Caco-2 (cell line): ENCODE results near the gene YRDC. TPM values are rescaled to one million over a fixed set of nuclear protein-coding genes. Genes with fewer than 3 reads are reported as not detected.

Source experiments
- BruUV-seq: library from RNA; stranded (reverse); fragments of 400-500 nt; replicated peaks from 2 replicates; lab custom pipeline; 2021; lab: Mats Ljungman, UMichigan
- CTCF ChIA-PET: fragments of 300-600 bp; sonication (Branson Sonifier 250); formaldehyde crosslinking; loops from one replicate; lab custom pipeline; 2022; ENCODE audit warnings: antibody characterized with exemption; lab: Charles Lee
- POLR2A ChIA-PET: fragments of 300-600 bp; sonication (Branson Sonifier 250); formaldehyde crosslinking; loops from one replicate; lab custom pipeline; 2022; ENCODE audit warnings: antibody characterized with exemption; lab: Charles Lee
- DNase-seq, 2 experiments: peaks; one replicate each; pipeline versions ENCODE4 v3.0.0 to v3.0.0-alpha.2; 2020 to 2022
- H3K27me3 ChIP-seq: replicated peaks from 2 replicates; pipeline ENCODE4 v1.6.0; 2011; ENCODE audit warnings: low read length; ENCODE audit not compliant: control insufficient read depth, insufficient read depth
- H3K36me3 ChIP-seq: 2 replicates; pipeline ENCODE4 v1.5.1; 2011; ENCODE audit warnings: low read length; ENCODE audit not compliant: control insufficient read depth, insufficient read depth
- H3K4me1 ChIP-seq: fragments of 250-450 bp; sonication (Bioruptor Pico); 2 replicates; pipeline ENCODE4 v1.5.1; 2020; ENCODE audit warnings: mild to moderate bottlenecking
- H3K4me3 ChIP-seq: 2 replicates; pipeline ENCODE4 v1.5.1; 2011; ENCODE audit warnings: low read depth, mild to moderate bottlenecking, control low read depth, low read length
- H3K9me3 ChIP-seq: fragments of 250-450 bp; sonication (Bioruptor Pico); 2 replicates; pipeline ENCODE4 v1.5.1; 2020; ENCODE audit warnings: mild to moderate bottlenecking, moderate library complexity
- H3K27ac Mint-ChIP-seq: one replicate; pipeline ENCODE4 v1.8.0; 2022; ENCODE audit warnings: mixed read lengths; ENCODE audit not compliant: unreplicated experiment
- H3K27me3 Mint-ChIP-seq: one replicate; pipeline ENCODE4 v1.8.0; 2022; ENCODE audit warnings: mixed read lengths; ENCODE audit not compliant: insufficient read depth, unreplicated experiment
- H3K36me3 Mint-ChIP-seq: one replicate; pipeline ENCODE4 v1.8.0; 2022; ENCODE audit warnings: mild to moderate bottlenecking, mixed read lengths; ENCODE audit not compliant: insufficient read depth, unreplicated experiment
- H3K4me1 Mint-ChIP-seq: one replicate; pipeline ENCODE4 v1.8.0; 2022; ENCODE audit warnings: low read depth, mixed read lengths; ENCODE audit not compliant: unreplicated experiment
- H3K4me3 Mint-ChIP-seq: one replicate; pipeline ENCODE4 v1.8.0; 2022; ENCODE audit warnings: mild to moderate bottlenecking, moderate library complexity, mixed read lengths; ENCODE audit not compliant: unreplicated experiment
- H3K9me3 Mint-ChIP-seq: one replicate; pipeline ENCODE4 v1.8.0; 2022; ENCODE audit warnings: mixed read lengths; ENCODE audit not compliant: unreplicated experiment
- intact Hi-C: fragments of 100-400 bp; cut with micrococcal nuclease; formaldehyde crosslinking; loops from one replicate; pipeline ENCODE4 v1.10.0; 2022; ENCODE audit not compliant: unreplicated experiment
- total RNA-seq: library from RNA; stranded (reverse); gene quantifications from 2 replicates; pipeline ENCODE4 v1.2.3, GENCODE V29; 2022
- TF ChIP-seq, protein P1 (sequence below), 2 experiments: fragments of 200-600 bp in 1 of 2; IDR thresholded peaks; 1 replicate in 1 of 2; 2 replicates in 1 of 2; pipeline versions ENCODE4 v1.5.1 to v1.8.0; 2011 to 2022; ENCODE audit warnings: antibody characterized with exemption in 1 of 2, control low read depth in 1 of 2, inconsistent platforms in 1 of 2, low read depth in 1 of 2, low read length in 1 of 2, mild to moderate bottlenecking in 1 of 2, moderate library complexity in 1 of 2; ENCODE audit not compliant: insufficient read depth in 1 of 2, severe bottlenecking in 1 of 2, unreplicated experiment in 1 of 2

The YRDC gene
- total RNA-seq, 1 experiment from 2014 or later, result 10.3 TPM

DNA sequence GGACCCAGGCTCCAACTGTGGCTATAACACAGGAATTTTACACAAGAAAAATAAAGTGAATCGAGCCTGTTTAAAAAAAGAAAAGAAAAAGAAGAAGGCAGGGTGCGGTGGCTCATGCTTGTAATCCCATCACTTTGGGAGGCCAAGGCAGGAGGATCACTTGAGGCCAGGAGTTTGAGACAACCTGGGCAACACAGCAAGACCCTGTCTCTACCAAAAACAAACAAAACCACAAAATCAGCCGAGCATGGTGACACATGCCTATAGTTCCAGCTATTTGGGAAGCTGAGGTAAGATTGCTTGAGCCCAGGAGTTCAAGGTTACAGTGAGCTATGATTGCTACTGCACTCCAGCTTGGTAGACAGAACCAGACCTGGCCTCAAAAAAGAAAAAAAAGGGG, 33.6 kb upstream of the YRDC start:
- DNase-seq, result no peak
- CTCF ChIA-PET, result no interaction called here
- no peak overlapping the region for H3K27ac Mint-ChIP-seq
- intact Hi-C loops, result no loop called here
- POLR2A ChIA-PET, result no interaction called here
- Histone ChIP-seq H3K36me3 (peaks cover 1% of the 10 kb centered on the region; the same call in 1 of the 2 replicates), H3K4me1 (no peaks in the 10 kb centered on the region), H3K4me3 (no peak overlapping the region), H3K27me3 (no peaks in the 10 kb centered on the region), H3K9me3 (no peaks in the 10 kb centered on the region)
- H3K36me3 Mint-ChIP-seq, result peaks cover 15% of the 10 kb centered on the region
- no TSS peak for BruUV-seq
- no peaks in the 10 kb centered on the region for H3K9me3 Mint-ChIP-seq
- no peaks in the 10 kb centered on the region for H3K27me3 Mint-ChIP-seq
- peaks cover 22% of the 10 kb centered on the region for H3K4me1 Mint-ChIP-seq
- TF ChIP-seq, protein P1, sequence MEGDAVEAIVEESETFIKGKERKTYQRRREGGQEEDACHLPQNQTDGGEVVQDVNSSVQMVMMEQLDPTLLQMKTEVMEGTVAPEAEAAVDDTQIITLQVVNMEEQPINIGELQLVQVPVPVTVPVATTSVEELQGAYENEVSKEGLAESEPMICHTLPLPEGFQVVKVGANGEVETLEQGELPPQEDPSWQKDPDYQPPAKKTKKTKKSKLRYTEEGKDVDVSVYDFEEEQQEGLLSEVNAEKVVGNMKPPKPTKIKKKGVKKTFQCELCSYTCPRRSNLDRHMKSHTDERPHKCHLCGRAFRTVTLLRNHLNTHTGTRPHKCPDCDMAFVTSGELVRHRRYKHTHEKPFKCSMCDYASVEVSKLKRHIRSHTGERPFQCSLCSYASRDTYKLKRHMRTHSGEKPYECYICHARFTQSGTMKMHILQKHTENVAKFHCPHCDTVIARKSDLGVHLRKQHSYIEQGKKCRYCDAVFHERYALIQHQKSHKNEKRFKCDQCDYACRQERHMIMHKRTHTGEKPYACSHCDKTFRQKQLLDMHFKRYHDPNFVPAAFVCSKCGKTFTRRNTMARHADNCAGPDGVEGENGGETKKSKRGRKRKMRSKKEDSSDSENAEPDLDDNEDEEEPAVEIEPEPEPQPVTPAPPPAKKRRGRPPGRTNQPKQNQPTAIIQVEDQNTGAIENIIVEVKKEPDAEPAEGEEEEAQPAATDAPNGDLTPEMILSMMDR (IDR thresholded peaks at IDR 0.05; ENCODE audit: insufficient read depth in 1 of 2, low read depth in 1 of 2, low read length in 1 of 2, severe bottlenecking in 1 of 2, unreplicated experiment in 1 of 2), result no peak
- H3K4me3 Mint-ChIP-seq, result no peak overlapping the region

DNA sequence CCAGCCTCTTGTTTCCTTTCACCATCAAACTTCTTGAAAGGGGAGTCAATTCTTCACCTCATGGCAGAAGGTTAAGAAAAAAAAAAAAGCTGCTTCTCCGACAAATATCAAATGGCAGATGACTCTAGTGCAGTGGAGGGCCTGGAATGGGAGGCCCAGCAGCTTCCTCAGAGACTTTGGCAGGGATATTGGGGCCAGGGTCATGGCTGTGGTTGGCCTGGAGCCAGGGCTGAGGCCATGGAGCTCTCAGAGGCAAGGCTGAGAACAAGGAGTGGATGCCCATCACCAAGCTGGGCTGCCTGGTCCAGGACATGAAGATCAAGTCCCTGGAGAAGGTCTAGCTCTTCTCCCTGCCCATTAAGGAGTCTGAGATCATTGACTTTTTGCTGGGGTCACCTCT, 32.7 kb upstream of the YRDC start:
- H3K36me3 ChIP-seq, result peaks cover 1% of the 10 kb centered on the region; the same call in 1 of the 2 replicates
- TF ChIP-seq, protein P1 (IDR thresholded peaks at IDR 0.05; ENCODE audit: insufficient read depth in 1 of 2, low read depth in 1 of 2, low read length in 1 of 2, severe bottlenecking in 1 of 2, unreplicated experiment in 1 of 2), result no peak
- no peaks in the 10 kb centered on the region for H3K9me3 ChIP-seq
- Mint-ChIP-seq H3K4me1 (peaks cover 22% of the 10 kb centered on the region), H3K27me3 (no peaks in the 10 kb centered on the region), H3K27ac (no peak overlapping the region), H3K36me3 (peaks cover 23% of the 10 kb centered on the region), H3K9me3 (no peaks in the 10 kb centered on the region), H3K4me3 (no peak overlapping the region)
- BruUV-seq, result no TSS peak
- intact Hi-C loops, result no loop called here
- ChIA-PET POLR2A (no interaction called here), CTCF (no interaction called here)
- H3K4me3 ChIP-seq, result no peak overlapping the region
- H3K4me1 ChIP-seq, result no peaks in the 10 kb centered on the region
- no peak for DNase-seq
- no peaks in the 10 kb centered on the region for H3K27me3 ChIP-seq

DNA sequence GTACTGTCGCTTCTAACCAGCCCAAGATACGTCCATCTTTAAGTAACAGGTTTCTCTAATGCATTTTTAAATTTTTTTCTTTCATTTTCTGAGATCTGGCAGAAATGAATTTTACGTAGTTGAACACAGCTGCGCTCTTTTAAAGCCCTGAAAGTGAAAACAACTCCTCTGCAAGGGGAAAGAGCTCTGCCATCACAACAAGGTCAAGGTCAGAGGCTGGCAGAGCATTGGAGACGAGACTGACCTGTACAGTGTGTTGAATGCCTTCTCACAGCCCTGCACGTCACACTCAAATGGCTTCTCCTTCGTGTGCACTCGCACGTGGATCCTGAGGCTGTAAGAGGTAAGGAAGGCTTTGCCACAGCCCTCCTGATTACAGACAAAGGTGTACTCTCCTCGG, 31.7 kb upstream of the YRDC start:
- Mint-ChIP-seq H3K4me1 (peaks cover 19% of the 10 kb centered on the region), H3K4me3 (no peak overlapping the region), H3K36me3 (peaks cover 21% of the 10 kb centered on the region), H3K27ac (no peak overlapping the region), H3K27me3 (no peaks in the 10 kb centered on the region), H3K9me3 (no peaks in the 10 kb centered on the region)
- TF ChIP-seq, protein P1 (IDR thresholded peaks at IDR 0.05; ENCODE audit: insufficient read depth in 1 of 2, low read depth in 1 of 2, low read length in 1 of 2, severe bottlenecking in 1 of 2, unreplicated experiment in 1 of 2), result no peak
- Histone ChIP-seq H3K9me3 (no peaks in the 10 kb centered on the region), H3K4me3 (no peak overlapping the region), H3K27me3 (no peaks in the 10 kb centered on the region), H3K4me1 (no peaks in the 10 kb centered on the region), H3K36me3 (peaks cover 1% of the 10 kb centered on the region; the same call in 1 of the 2 replicates)
- CTCF ChIA-PET, result no interaction called here
- POLR2A ChIA-PET, result no interaction called here
- intact Hi-C loops, result no loop called here
- no peak for DNase-seq
- no TSS peak for BruUV-seq
